NCI-H1092 treated with DMSO at 0.1 percent for 48 hours (cell line): ENCODE measurements around the gene C9orf153.
"Not testable (repeated sequence)": the region's sequence is repeated elsewhere in the genome, so short reads cannot be mapped to it uniquely, and the experiment has no call there.

Source experiments
- DNase-seq: peaks from one replicate; lab custom pipeline; 2025; lab: John Stamatoyannopoulos, UW

Gene C9orf153

GRCh38 chr9:86259557-86259956 is at the start of gene C9orf153:
TSS of gene C9orf153 (minus strand) at chr9:86259657. CDS start at chr9:86229603, 30,054 bp downstream.
- no peak for DNase-seq

- no peak for DNase-seq
Observed at GRCh38 chr9:86308687-86309086, 49.2 kb upstream of the C9orf153 start.

- DNase-seq, result no peak
Observed at GRCh38 chr9:86304236-86304730, 44.8 kb upstream of the C9orf153 start.

- DNase-seq, result no peak
Observed at GRCh38 chr9:86303316-86303975, 44.0 kb upstream of the C9orf153 start.

- no peak for DNase-seq
Observed at GRCh38 chr9:86301686-86302085, 42.2 kb upstream of the C9orf153 start.

- DNase-seq, result no peak
Observed at GRCh38 chr9:86300701-86301100, 41.2 kb upstream of the C9orf153 start.

GRCh38 chr9:86298873-86299272 is 39.4 kb upstream of the C9orf153 start:
- no peak for DNase-seq

- DNase-seq, result not testable (repeated sequence)
Observed at GRCh38 chr9:86290341-86290740, 30.9 kb upstream of the C9orf153 start.

- DNase-seq, result no peak
Observed at GRCh38 chr9:86288499-86289198, 29.2 kb upstream of the C9orf153 start.

- DNase-seq, result no peak
Observed at GRCh38 chr9:86287013-86287412, 27.6 kb upstream of the C9orf153 start.

- no peak for DNase-seq
Observed at GRCh38 chr9:86286278-86286677, 26.8 kb upstream of the C9orf153 start.

- no peak for DNase-seq
Observed at GRCh38 chr9:86285261-86285660, 25.8 kb upstream of the C9orf153 start.

- DNase-seq, result no peak
Observed at GRCh38 chr9:86282979-86283535, 23.6 kb upstream of the C9orf153 start.

GRCh38 chr9:86282077-86282978 is 22.9 kb upstream of the C9orf153 start, which contains the start of gene ISCA1:
TSS of gene ISCA1 (minus strand) at chr9:86282538. CDS start at chr9:86282458, 80 bp downstream.
- peak; percentile 92 for DNase-seq

- peak; percentile 51 for DNase-seq
Observed at GRCh38 chr9:86281593-86282076, 22.2 kb upstream of the C9orf153 start.

- DNase-seq, result no peak
Observed at GRCh38 chr9:86280580-86280979, 21.1 kb upstream of the C9orf153 start.

GRCh38 chr9:86279839-86280238 is 20.4 kb upstream of the C9orf153 start:
- no peak for DNase-seq

GRCh38 chr9:86277072-86277471 is 17.6 kb upstream of the C9orf153 start:
- no peak for DNase-seq

- no peak for DNase-seq
Observed at GRCh38 chr9:86275962-86276361, 16.5 kb upstream of the C9orf153 start.

GRCh38 chr9:86274821-86275643 is 15.6 kb upstream of the C9orf153 start:
- DNase-seq, result no peak

- no peak for DNase-seq
Observed at GRCh38 chr9:86272221-86272620, 12.8 kb upstream of the C9orf153 start.
